K562 (cell line): ENCODE data around the gene CELF6.
A peak's percentile ranks its signal among the peaks of the same experiment; 100 is the strongest.

Source experiments
- ARID1B ChIP-seq: fragments of 450-650 bp; IDR thresholded peaks from 2 replicates; pipeline ENCODE4 v1.6.1; 2016; ENCODE audit warnings: antibody characterized with exemption, mild to moderate bottlenecking, inconsistent platforms
- CREB1 ChIP-seq, 2 experiments: sonication (generic) in 1 of 2; formaldehyde crosslinking in 1 of 2; IDR thresholded peaks; 2 replicates each; pipeline versions ENCODE4 v1.6.1 to v1.8.0; 2012 to 2022; ENCODE audit warnings: inconsistent platforms in 1 of 2, mild to moderate bottlenecking in 1 of 2, missing genetic modification reagents in 1 of 2, moderate library complexity in 1 of 2
- NFYB ChIP-seq: IDR thresholded peaks from 2 replicates; pipeline ENCODE4 v1.6.1; 2011; ENCODE audit warnings: mild to moderate bottlenecking, moderate library complexity; ENCODE audit not compliant: insufficient read length; ENCODE audit errors: extremely low read depth
- TAF1 ChIP-seq: IDR thresholded peaks from 2 replicates; pipeline ENCODE4 v1.6.1; 2011; ENCODE audit warnings: mild to moderate bottlenecking, low read length, moderate library complexity; ENCODE audit not compliant: insufficient read depth, control insufficient read depth, severe bottlenecking; ENCODE audit errors: extremely low read depth
- ZNF121 ChIP-seq: sonication (generic); formaldehyde crosslinking; conservative IDR thresholded peaks from 2 replicates; pipeline ENCODE4 v1.8.0; 2022; ENCODE audit warnings: missing genetic modification reagents

DNA sequence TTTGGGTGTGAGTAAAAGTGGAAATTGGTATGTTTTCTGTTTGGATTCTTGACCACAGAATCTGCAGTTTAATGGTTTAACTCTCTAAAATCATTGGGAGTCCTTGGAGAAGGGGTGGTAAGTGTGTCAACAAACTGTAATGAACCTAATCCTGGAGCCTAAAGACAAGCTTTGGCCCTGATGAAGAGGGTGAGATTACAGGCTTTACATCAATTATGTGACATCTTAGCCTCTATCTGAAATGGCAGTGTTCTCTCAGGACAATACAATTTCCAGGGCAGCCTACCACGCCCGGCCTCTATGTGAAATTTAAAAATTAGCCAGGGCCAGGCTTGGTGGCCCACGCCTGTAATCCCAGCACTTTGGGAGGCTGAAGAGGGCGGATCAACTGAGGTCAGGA is 84.7 kb downstream of the CELF6 start:
- TF ChIP-seq CREB1 (IDR thresholded peaks at IDR 0.05): no peak
- no peak for TF ChIP-seq CREB1 (CRISPR knock-in tag; IDR thresholded peaks at IDR 0.05)
- peak; percentile 65 for TF ChIP-seq ARID1B
- no peak for TF ChIP-seq ZNF121 (CRISPR knock-in tag)
- TF ChIP-seq TAF1: no peak
- no peak for TF ChIP-seq NFYB
